IMR-90 (cell line): Measurements from ENCODE around the gene GRIN2D. TPM values are rescaled to one million over a fixed set of nuclear protein-coding genes. Genes with fewer than 3 reads are reported as not detected.

Experiments
- ATAC-seq: fragments of 200-7000 bp; cut with Tn5 transposase; 2 replicates; pipeline ENCODE4 v1.9.1; 2020; ENCODE audit warnings: low read depth, mild to moderate bottlenecking, moderate library complexity
- BruUV-seq: library from RNA; stranded (reverse); fragments of 400-500 nt; replicated peaks from 2 replicates; lab custom pipeline; 2021; lab: Mats Ljungman, UMichigan
- CTCF ChIA-PET: fragments of 300-600 bp; formaldehyde crosslinking; extraction: SDS; loops from one replicate; lab custom pipeline; 2021; ENCODE audit warnings: antibody characterized with exemption; lab: Yijun Ruan, JAX
- POLR2A ChIA-PET: fragments of 300-600 bp; sonication (Branson Sonifier 250); formaldehyde crosslinking; loops from one replicate; lab custom pipeline; 2022; ENCODE audit warnings: antibody characterized with exemption; ENCODE audit not compliant: unreplicated experiment; lab: Charles Lee
- DNase-seq: peaks from one replicate; pipeline ENCODE4 v3.0.0; 2013
- H2AFZ ChIP-seq: replicated peaks from 2 replicates; pipeline ENCODE3; 2013; ENCODE audit warnings: low read length, mild to moderate bottlenecking; ENCODE audit not compliant: poor library complexity
- H2AK5ac ChIP-seq: 2 replicates; pipeline ENCODE4 v1.6.1; 2013; ENCODE audit warnings: low read depth, low read length, inconsistent platforms
- H2AK9ac ChIP-seq: replicated peaks from 2 replicates; pipeline ENCODE3; 2013; ENCODE audit warnings: mild to moderate bottlenecking, low read depth, low read length, moderate library complexity; ENCODE audit not compliant: poor library complexity
- H2BK120ac ChIP-seq: 2 replicates; pipeline ENCODE4 v1.6.1; 2013; ENCODE audit warnings: low read depth, low read length, inconsistent platforms
- H2BK15ac ChIP-seq: 3 replicates; pipeline ENCODE4 v1.6.1; 2013; ENCODE audit warnings: low read depth, low read length, inconsistent platforms
- H2BK20ac ChIP-seq: 2 replicates; pipeline ENCODE4 v1.6.1; 2013; ENCODE audit warnings: low read depth, mild to moderate bottlenecking, inconsistent platforms, low read length, moderate library complexity
- H2BK5ac ChIP-seq: 2 replicates; pipeline ENCODE4 v1.6.1; 2013; ENCODE audit warnings: mild to moderate bottlenecking, low read depth, low read length, inconsistent platforms; ENCODE audit not compliant: poor library complexity, severe bottlenecking
- H3K14ac ChIP-seq: replicated peaks from 2 replicates; pipeline ENCODE4 v1.6.1; 2013; ENCODE audit warnings: low read depth, low read length, inconsistent platforms
- H3K18ac ChIP-seq: 2 replicates; pipeline ENCODE4 v1.6.1; 2013; ENCODE audit warnings: low read depth, low read length, control low read depth
- H3K23ac ChIP-seq: 2 replicates; pipeline ENCODE4 v1.6.1; 2013; ENCODE audit warnings: low read depth, low read length, inconsistent platforms
- H3K27ac ChIP-seq: 2 replicates; pipeline ENCODE4 v1.5.1; 2013; ENCODE audit warnings: mild to moderate bottlenecking, control low read depth, low read length; ENCODE audit not compliant: insufficient read depth
- H3K27me3 ChIP-seq: 2 replicates; pipeline ENCODE4 v1.6.1; 2013; ENCODE audit warnings: low read length; ENCODE audit not compliant: control insufficient read depth, insufficient read depth
- H3K36me3 ChIP-seq: 2 replicates; pipeline ENCODE4 v1.6.1; 2013; ENCODE audit warnings: low read length, mixed read lengths; ENCODE audit not compliant: control insufficient read depth, insufficient read depth
- H3K4ac ChIP-seq: 2 replicates; pipeline ENCODE4 v1.6.1; 2013; ENCODE audit warnings: low read depth, low read length, inconsistent platforms
- H3K4me1 ChIP-seq: 2 replicates; pipeline ENCODE4 v1.6.1; 2013; ENCODE audit warnings: low read length, mixed read lengths; ENCODE audit not compliant: control insufficient read depth, insufficient read depth
- H3K4me2 ChIP-seq: 2 replicates; pipeline ENCODE4 v1.6.1; 2013; ENCODE audit warnings: low read depth, mild to moderate bottlenecking, control low read depth, low read length, moderate library complexity
- H3K4me3 ChIP-seq: 2 replicates; pipeline ENCODE4 v1.5.1; 2013; ENCODE audit warnings: low read depth, mild to moderate bottlenecking, control low read depth, low read length, moderate library complexity; ENCODE audit not compliant: insufficient read depth
- H3K56ac ChIP-seq: 2 replicates; pipeline ENCODE4 v1.6.1; 2013; ENCODE audit warnings: low read length, inconsistent platforms; ENCODE audit not compliant: insufficient read depth; ENCODE audit errors: extremely low read depth
- H3K79me1 ChIP-seq, 2 experiments: 2 replicates each; pipeline ENCODE4 v1.6.1; 2013; ENCODE audit warnings: low read length in 2 of 2, inconsistent platforms in 1 of 2, low read depth in 1 of 2
- H3K9ac ChIP-seq: 2 replicates; pipeline ENCODE4 v1.6.1; 2013; ENCODE audit warnings: low read depth, low read length, control low read depth
- H3K9me1 ChIP-seq: 2 replicates; pipeline ENCODE4 v1.6.1; 2013; ENCODE audit warnings: low read length, inconsistent platforms; ENCODE audit not compliant: insufficient read depth
- H3K9me3 ChIP-seq: 2 replicates; pipeline ENCODE4 v1.6.1; 2013; ENCODE audit warnings: low read length; ENCODE audit not compliant: control insufficient read depth, insufficient read depth
- H4K20me1 ChIP-seq: 2 replicates; pipeline ENCODE4 v1.6.1; 2013; ENCODE audit warnings: low read length, inconsistent platforms; ENCODE audit not compliant: insufficient read depth
- H4K5ac ChIP-seq: 2 replicates; pipeline ENCODE4 v1.6.1; 2013; ENCODE audit warnings: mild to moderate bottlenecking, low read depth, low read length, control low read depth
- H4K8ac ChIP-seq, 2 experiments: 2 replicates each; pipeline ENCODE4 v1.6.1; 2013; ENCODE audit warnings: low read depth in 2 of 2, low read length in 2 of 2, control low read depth in 1 of 2, inconsistent platforms in 1 of 2
- H4K91ac ChIP-seq: 2 replicates; pipeline ENCODE4 v1.6.1; 2013; ENCODE audit warnings: low read depth, low read length, inconsistent platforms; ENCODE audit not compliant: insufficient read depth
- CEBPB ChIP-seq: IDR thresholded peaks from 2 replicates; pipeline ENCODE4 v1.6.1; 2012; ENCODE audit warnings: low read depth, low read length, improper control_type of control experiment
- CHD1 ChIP-seq: IDR thresholded peaks from 2 replicates; pipeline ENCODE4 v1.6.1; 2012; ENCODE audit warnings: low read depth, low read length, improper control_type of control experiment
- CTCF ChIP-seq: conservative IDR thresholded peaks from 2 replicates; pipeline ENCODE4 v1.5.1; 2012; ENCODE audit warnings: mild to moderate bottlenecking, low read depth, low read length, improper control_type of control experiment
- ELK1 ChIP-seq: fragments of 150-350 bp; IDR thresholded peaks from 2 replicates; pipeline ENCODE4 v1.6.1; 2016; ENCODE audit warnings: low read depth, mild to moderate bottlenecking, low read length, moderate library complexity, borderline replicate concordance
- MAZ ChIP-seq: IDR thresholded peaks from 2 replicates; pipeline ENCODE4 v1.6.1; 2012; ENCODE audit warnings: low read depth, mild to moderate bottlenecking, low read length, improper control_type of control experiment, moderate library complexity, borderline replicate concordance
- MXI1 ChIP-seq: IDR thresholded peaks from 2 replicates; pipeline ENCODE4 v1.6.1; 2012; ENCODE audit warnings: low read depth, mild to moderate bottlenecking, low read length, moderate library complexity, borderline replicate concordance
- NFE2L2 ChIP-seq: fragments of 150-350 bp; IDR thresholded peaks from 2 replicates; pipeline ENCODE4 v1.6.1; 2016; ENCODE audit warnings: low read depth, mild to moderate bottlenecking, low read length
- POLR2A ChIP-seq: IDR thresholded peaks from 2 replicates; pipeline ENCODE4 v1.6.1; 2012; ENCODE audit warnings: mild to moderate bottlenecking, low read depth, low read length
- RAD21 ChIP-seq: IDR thresholded peaks from 2 replicates; pipeline ENCODE4 v1.6.1; 2012; ENCODE audit warnings: low read length, improper control_type of control experiment
- RCOR1 ChIP-seq: IDR thresholded peaks from 2 replicates; pipeline ENCODE4 v1.6.1; 2012; ENCODE audit warnings: mild to moderate bottlenecking, low read length, improper control_type of control experiment; ENCODE audit not compliant: insufficient replicate concordance
- SMC3 ChIP-seq: fragments of 150-350 bp; IDR thresholded peaks from 2 replicates; pipeline ENCODE4 v1.6.1; 2016; ENCODE audit warnings: low read depth, mild to moderate bottlenecking, antibody characterized with exemption, low read length, moderate library complexity
- WGBS, 2 experiments: methylation state at CpG; one replicate each; pipeline versions ENCODE4 v1.1.5 to v1.1.7; 2013; ENCODE audit warnings: missing lambda C conversion rate in 2 of 2; ENCODE audit not compliant: insufficient read length in 1 of 2; ENCODE audit errors: extremely low coverage in 2 of 2; 5-methylcytosine and 5-hydroxymethylcytosine counted together
- dilution Hi-C: fragments of 300-500 bp; cut with HindIII; formaldehyde crosslinking; loops from one replicate; pipeline ENCODE4 v1.14.3; 2018; ENCODE audit warnings: low sequenced_read_pairs; ENCODE audit not compliant: unreplicated experiment
- in situ Hi-C: fragments of 300-500 bp; cut with MboI; formaldehyde crosslinking; loops from 3 replicates; pipeline ENCODE4 v1.14.3; 2019; ENCODE audit warnings: low sequenced_read_pairs, inconsistent platforms, mixed read lengths
- intact Hi-C: fragments of 100-400 bp; cut with micrococcal nuclease; formaldehyde crosslinking; loops from 2 replicates; pipeline ENCODE4 v1.10.0; 2022
- polyA plus RNA-seq, 3 experiments: library from polyadenylated mRNA; depleted of rRNA; stranded (reverse); fragments of >200 nt; gene quantifications; 2 replicates each; pipeline ENCODE4 v1.2.3, GENCODE V29; 2012; ENCODE audit warnings: low replicate concordance in 1 of 3
- total RNA-seq: library from RNA; depleted of rRNA; stranded (reverse); fragments of >200 nt; gene quantifications from 2 replicates; pipeline ENCODE4 v1.2.3, GENCODE V29; 2012
- TF ChIP-seq, protein P1 (sequence below): fragments of 150-350 bp; IDR thresholded peaks from 2 replicates; pipeline ENCODE4 v1.6.1; 2017; ENCODE audit warnings: mild to moderate bottlenecking, antibody characterized with exemption, low read length, low read depth

The GRIN2D gene
- total and polyA plus RNA-seq, 2 of the 4 experiments (the other 2 are of a cell fraction), result under 0.01 to 0.24 TPM

DNA sequence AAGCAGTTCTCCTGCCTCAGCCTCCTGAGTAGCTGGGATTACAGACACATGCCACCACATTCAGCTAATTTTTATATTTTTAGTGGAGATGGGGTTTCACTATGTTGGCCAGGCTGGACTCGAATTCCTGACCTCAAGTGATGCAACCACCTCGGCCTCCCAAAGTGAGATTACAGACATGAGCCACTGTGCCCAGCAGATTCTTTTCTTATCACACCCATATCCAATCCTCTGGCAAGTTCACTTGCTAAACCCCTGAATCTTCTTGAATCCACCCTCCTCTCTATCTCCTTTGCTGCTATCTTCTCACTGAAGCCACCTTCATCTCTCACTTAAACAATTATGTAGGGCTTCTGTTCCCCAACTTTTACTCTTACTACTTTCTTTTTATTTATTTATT is 47.3 kb upstream of the GRIN2D start:
- Histone ChIP-seq H3K27me3 (no peaks in the 10 kb centered on the region), H2AK9ac (no peak overlapping the region), H2BK20ac (no peak overlapping the region), H3K9me3 (no peaks in the 10 kb centered on the region), H3K56ac (no peak overlapping the region), H3K14ac (no peak overlapping the region), H3K4me3 (no peak overlapping the region), H2AK5ac (no peak overlapping the region), H3K36me3 (no peaks in the 10 kb centered on the region), H4K5ac (no peak overlapping the region), H3K79me1 (no peaks in the 10 kb centered on the region), H2BK15ac (no peak overlapping the region), H3K27ac (no peak overlapping the region), H3K23ac (no peak overlapping the region), H3K4me1 (no peaks in the 10 kb centered on the region), H4K20me1 (no peaks in the 10 kb centered on the region), H3K4ac (no peak overlapping the region), H4K91ac (no peak overlapping the region), H2BK120ac (no peak overlapping the region), H3K9me1 (peaks cover 6% of the 10 kb centered on the region), H4K8ac (no peak overlapping the region), H3K18ac (no peak overlapping the region), H3K9ac (no peak overlapping the region), H3K4me2 (no peak overlapping the region), H2BK5ac (no peak overlapping the region), H2AFZ (no peak overlapping the region)
- in situ Hi-C loops, result no loop called here
- DNase-seq (no peak), ATAC-seq (no peak)
- WGBS, 2 experiments, result no CpG with 5 or more reads among the region's 2 CpGs
- intact Hi-C loops, result no loop called here
- BruUV-seq, result no TSS peak
- ChIA-PET CTCF (no interaction called here), POLR2A (interaction anchor here (0.7 kb wide), 1 partner anchor 12 kb away, joined by 3 read pairs; no protein-coding TSS in a partner anchor)
- TF ChIP-seq CHD1 (no peak), CTCF (no peak), NFE2L2 (no peak), RCOR1 (no peak), CEBPB (no peak; the same call in 1 of the 2 replicates), ELK1 (no peak), MAZ (no peak), RAD21 (no peak), MXI1 (no peak), SMC3 (no peak), POLR2A (no peak)
- TF ChIP-seq, protein P1, sequence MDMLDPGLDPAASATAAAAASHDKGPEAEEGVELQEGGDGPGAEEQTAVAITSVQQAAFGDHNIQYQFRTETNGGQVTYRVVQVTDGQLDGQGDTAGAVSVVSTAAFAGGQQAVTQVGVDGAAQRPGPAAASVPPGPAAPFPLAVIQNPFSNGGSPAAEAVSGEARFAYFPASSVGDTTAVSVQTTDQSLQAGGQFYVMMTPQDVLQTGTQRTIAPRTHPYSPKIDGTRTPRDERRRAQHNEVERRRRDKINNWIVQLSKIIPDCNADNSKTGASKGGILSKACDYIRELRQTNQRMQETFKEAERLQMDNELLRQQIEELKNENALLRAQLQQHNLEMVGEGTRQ, result no peak
- dilution Hi-C loops, result no loop called here
